OCI-LY1 (cell line): ENCODE data around the gene LEKR1.

Source experiments
- CTCF ChIP-seq: fragments of 200-600 bp; sonication (generic), shearing (Covaris generic); IDR thresholded peaks from 2 replicates; pipeline ENCODE4 v1.5.1; 2017; ENCODE audit warnings: mild to moderate bottlenecking, antibody characterized with exemption, low read length, moderate library complexity, mixed read lengths
- EZH2 ChIP-seq: fragments of 200-600 bp; sonication (generic), shearing (Covaris generic); IDR thresholded peaks from 2 replicates; pipeline ENCODE4 v1.8.0; 2017; ENCODE audit warnings: borderline replicate concordance, mixed run types, mild to moderate bottlenecking, antibody characterized with exemption, low read length, moderate library complexity, mixed read lengths

GRCh38 chr3:156964577-156964976, 138.4 kb downstream of the LEKR1 start:
- no peak for TF ChIP-seq CTCF
- TF ChIP-seq EZH2: no peak
